Parathyroid adenoma (tissue), 2 donors: ENCODE results near the gene SH3RF2.

Experiments used
- H2AFZ ChIP-seq: fragments of 300-600 bp; sonication (generic); one replicate; pipeline ENCODE4 v1.7.0; 2017; ENCODE audit warnings: antibody characterized with exemption, mild to moderate bottlenecking
- H3K27ac ChIP-seq: fragments of 300-600 bp; sonication (generic); one replicate; pipeline ENCODE4 v1.7.0; 2017
- H3K27me3 ChIP-seq: fragments of 300-600 bp; sonication (generic); one replicate; pipeline ENCODE4 v1.7.0; 2017; ENCODE audit warnings: low read length; ENCODE audit not compliant: control insufficient read depth, insufficient read depth
- H3K36me3 ChIP-seq: fragments of 300-600 bp; sonication (generic); one replicate; pipeline ENCODE4 v1.7.0; 2017; ENCODE audit warnings: low read length; ENCODE audit not compliant: control insufficient read depth, insufficient read depth
- H3K4me1 ChIP-seq: fragments of 300-600 bp; sonication (generic); one replicate; pipeline ENCODE4 v1.7.0; 2017; ENCODE audit warnings: control low read depth
- H3K4me2 ChIP-seq: fragments of 300-600 bp; sonication (generic); one replicate; pipeline ENCODE4 v1.7.0; 2017; ENCODE audit warnings: low read length
- H3K4me3 ChIP-seq: fragments of 300-600 bp; sonication (generic); one replicate; pipeline ENCODE4 v1.7.0; 2017; ENCODE audit warnings: low read depth, low read length
- H3K79me2 ChIP-seq: fragments of 300-600 bp; sonication (generic); one replicate; pipeline ENCODE4 v1.7.0; 2017; ENCODE audit warnings: control low read depth
- H3K9ac ChIP-seq: fragments of 300-600 bp; sonication (generic); one replicate; pipeline ENCODE4 v1.7.0; 2017; ENCODE audit warnings: mild to moderate bottlenecking
- H3K9me3 ChIP-seq: fragments of 300-600 bp; sonication (generic); one replicate; pipeline ENCODE4 v1.7.0; 2017; ENCODE audit warnings: low read length; ENCODE audit not compliant: control insufficient read depth
- TF ChIP-seq, protein P1 (sequence below): fragments of 300-600 bp; sonication (generic); IDR thresholded peaks from one replicate; pipeline ENCODE4 v1.7.0; 2017; ENCODE audit warnings: antibody characterized with exemption, mild to moderate bottlenecking
- donor health status: primary hyperparathyroidism.

SH3RF2 gene

DNA sequence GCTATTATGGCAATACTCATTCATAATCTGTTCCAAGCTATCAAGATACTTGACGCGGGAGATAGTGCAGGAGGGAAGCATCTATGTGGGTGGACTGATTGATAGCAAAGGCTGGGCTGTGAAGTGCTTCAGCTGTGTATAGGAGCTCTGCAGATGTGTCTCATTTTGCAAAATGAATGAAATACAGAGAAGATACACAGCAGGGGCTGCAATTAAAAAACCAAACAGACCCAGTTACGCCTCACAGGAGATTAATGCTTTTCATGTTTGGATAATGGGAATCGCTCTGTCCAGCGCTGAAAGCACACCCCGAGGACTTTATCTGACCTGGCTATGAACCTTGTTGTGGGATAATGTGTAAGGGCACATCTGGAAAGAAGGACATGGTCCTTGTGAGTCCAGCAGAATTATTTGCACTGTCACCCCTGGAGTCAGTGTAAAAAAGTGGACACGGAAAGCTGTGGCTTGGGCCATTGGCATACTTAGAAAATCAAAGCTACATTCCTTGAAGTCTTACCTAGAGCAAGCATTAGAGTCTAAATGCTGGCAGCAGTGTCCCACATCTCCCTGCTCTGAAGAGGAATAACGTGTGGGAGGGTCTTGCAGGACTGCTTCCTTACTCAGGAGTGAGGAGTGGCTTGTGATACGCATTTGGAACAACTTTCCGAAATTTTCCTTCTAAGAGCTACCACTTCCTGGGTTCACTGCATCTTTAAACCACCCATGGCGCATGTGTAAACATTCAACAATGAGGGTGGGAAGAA lies 2.6 kb downstream of the SH3RF2 start:
- H2AFZ ChIP-seq = no peak overlapping the region
- H3K27ac ChIP-seq = no peak overlapping the region
- no peak overlapping the region for H3K4me3 ChIP-seq
- H3K4me1 ChIP-seq = peaks cover 5% of the 10 kb centered on the region
- H3K4me2 ChIP-seq = no peak overlapping the region
- no peaks in the 10 kb centered on the region for H3K79me2 ChIP-seq
- no peak overlapping the region for H3K9ac ChIP-seq
- no peaks in the 10 kb centered on the region for H3K9me3 ChIP-seq
- TF ChIP-seq, protein P1, sequence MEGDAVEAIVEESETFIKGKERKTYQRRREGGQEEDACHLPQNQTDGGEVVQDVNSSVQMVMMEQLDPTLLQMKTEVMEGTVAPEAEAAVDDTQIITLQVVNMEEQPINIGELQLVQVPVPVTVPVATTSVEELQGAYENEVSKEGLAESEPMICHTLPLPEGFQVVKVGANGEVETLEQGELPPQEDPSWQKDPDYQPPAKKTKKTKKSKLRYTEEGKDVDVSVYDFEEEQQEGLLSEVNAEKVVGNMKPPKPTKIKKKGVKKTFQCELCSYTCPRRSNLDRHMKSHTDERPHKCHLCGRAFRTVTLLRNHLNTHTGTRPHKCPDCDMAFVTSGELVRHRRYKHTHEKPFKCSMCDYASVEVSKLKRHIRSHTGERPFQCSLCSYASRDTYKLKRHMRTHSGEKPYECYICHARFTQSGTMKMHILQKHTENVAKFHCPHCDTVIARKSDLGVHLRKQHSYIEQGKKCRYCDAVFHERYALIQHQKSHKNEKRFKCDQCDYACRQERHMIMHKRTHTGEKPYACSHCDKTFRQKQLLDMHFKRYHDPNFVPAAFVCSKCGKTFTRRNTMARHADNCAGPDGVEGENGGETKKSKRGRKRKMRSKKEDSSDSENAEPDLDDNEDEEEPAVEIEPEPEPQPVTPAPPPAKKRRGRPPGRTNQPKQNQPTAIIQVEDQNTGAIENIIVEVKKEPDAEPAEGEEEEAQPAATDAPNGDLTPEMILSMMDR = no peak
- H3K27me3 ChIP-seq = no peaks in the 10 kb centered on the region
- no peaks in the 10 kb centered on the region for H3K36me3 ChIP-seq

DNA sequence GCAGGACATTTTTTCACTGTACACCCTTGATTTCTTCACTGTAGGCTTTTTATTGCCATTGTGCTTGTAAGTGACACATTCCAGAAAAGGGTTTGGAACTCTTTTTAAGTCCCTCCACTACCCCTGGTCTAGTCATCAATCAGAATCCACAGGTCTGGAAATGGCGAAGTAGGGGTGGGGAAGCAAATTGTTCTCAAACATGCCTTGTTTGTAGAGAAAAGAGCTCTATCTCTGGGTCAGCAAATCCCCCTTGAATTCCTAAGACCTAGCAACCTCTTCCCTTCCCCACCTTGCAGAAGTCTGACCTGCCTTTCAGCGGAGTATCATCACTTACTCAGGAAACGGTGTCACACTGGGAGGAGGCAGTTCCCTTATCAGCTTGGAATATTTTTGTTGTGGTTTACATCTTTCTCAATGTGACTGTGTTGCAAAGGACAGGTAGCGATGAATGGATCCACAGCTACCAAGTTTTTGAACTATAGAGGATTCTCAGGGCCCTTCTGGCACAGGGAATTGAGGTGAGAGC lies 3.2 kb downstream of the SH3RF2 start:
- Histone ChIP-seq H3K27ac (no peak overlapping the region), H2AFZ (no peak overlapping the region), H3K4me3 (no peak overlapping the region), H3K36me3 (no peaks in the 10 kb centered on the region), H3K9ac (no peak overlapping the region), H3K4me1 (peaks cover 5% of the 10 kb centered on the region), H3K9me3 (no peaks in the 10 kb centered on the region), H3K79me2 (no peaks in the 10 kb centered on the region), H3K27me3 (no peaks in the 10 kb centered on the region), H3K4me2 (no peak overlapping the region)
- TF ChIP-seq, protein P1 = no peak

DNA sequence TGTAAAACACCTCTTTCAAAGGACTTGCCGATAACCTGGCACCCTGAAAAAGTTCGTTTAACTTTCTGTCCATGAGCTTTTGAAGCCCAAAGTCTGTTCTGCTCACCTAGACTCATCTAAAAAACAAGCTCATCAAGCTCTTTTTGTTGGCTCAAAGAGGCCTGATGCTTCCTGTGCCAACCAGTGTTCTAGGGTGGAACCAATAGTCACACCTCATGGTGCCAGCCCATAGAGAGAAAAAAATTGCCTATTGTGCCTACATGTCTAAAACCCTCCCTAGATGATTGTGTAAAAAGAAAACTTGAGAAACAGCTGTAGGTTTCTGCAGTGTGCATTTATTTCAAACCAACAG lies 4.7 kb downstream of the SH3RF2 start:
- Histone ChIP-seq H3K4me3 (no peak overlapping the region), H3K4me2 (no peak overlapping the region), H2AFZ (no peak overlapping the region), H3K9ac (no peak overlapping the region), H3K4me1 (peaks cover 5% of the 10 kb centered on the region), H3K27ac (no peak overlapping the region), H3K9me3 (no peaks in the 10 kb centered on the region), H3K36me3 (no peaks in the 10 kb centered on the region), H3K79me2 (no peaks in the 10 kb centered on the region), H3K27me3 (no peaks in the 10 kb centered on the region)
- TF ChIP-seq, protein P1 = no peak

DNA sequence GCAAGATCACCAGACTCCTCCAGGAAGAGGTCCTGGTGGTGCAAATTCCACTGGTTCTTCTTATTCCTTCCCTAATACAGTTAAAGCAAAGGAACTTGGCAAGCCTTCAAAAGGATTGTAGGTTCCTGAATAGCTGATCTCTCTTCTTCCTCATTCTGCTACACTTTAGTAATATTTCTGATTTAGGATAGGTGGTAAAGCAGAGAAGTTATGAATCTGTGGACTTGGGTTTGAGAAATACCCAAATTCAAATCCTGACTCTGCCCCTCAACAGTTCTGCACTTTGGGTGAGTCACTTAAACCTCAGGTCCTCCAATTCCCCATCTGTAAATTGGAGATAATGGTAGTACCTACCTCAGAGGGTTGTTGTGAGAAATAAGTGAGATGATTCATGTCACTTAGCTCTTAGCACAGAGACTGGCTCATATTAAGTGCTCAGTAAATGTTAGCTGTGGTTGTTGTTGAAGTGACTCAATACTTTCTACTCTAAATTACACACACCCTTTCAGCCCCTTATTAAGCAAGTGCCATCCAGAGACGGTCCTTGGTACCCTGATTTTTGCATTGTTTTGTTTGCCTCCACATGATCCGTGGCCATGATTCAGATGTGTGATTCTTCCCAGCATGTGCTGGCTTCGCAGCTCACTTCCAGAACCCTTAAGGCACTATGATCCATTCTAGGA lies 5.2 kb downstream of the SH3RF2 start:
- TF ChIP-seq, protein P1 = no peak

More for the DNA sequence above, 5.2 kb downstream of the SH3RF2 start:
- Histone ChIP-seq H3K4me1 (no peaks in the 10 kb centered on the region), H3K4me3 (no peak overlapping the region), H2AFZ (no peak overlapping the region), H3K27me3 (no peaks in the 10 kb centered on the region), H3K9ac (no peak overlapping the region), H3K4me2 (no peak overlapping the region), H3K36me3 (no peaks in the 10 kb centered on the region), H3K79me2 (no peaks in the 10 kb centered on the region), H3K27ac (no peak overlapping the region), H3K9me3 (no peaks in the 10 kb centered on the region)
